RWPE1 (cell line): Measurements from ENCODE around the gene PROK1.

Experiments used
- CTCF ChIA-PET: fragments of 350-600 bp; sonication (Branson Sonifier 250); formaldehyde crosslinking; extraction: SDS; loops from one replicate; lab custom pipeline; 2021; lab: Yijun Ruan, JAX
- POLR2A ChIA-PET: fragments of 400-600 bp; formaldehyde crosslinking; extraction: SDS; loops from one replicate; lab custom pipeline; 2020; ENCODE audit warnings: antibody characterized with exemption; ENCODE audit not compliant: low non-redundant PET; lab: Yijun Ruan, JAX
- DNase-seq: peaks from one replicate; pipeline ENCODE4 v3.0.0; 2012; ENCODE audit warnings: low spot score
- H3K27ac ChIP-seq: fragments of 450-650 bp; 2 replicates; pipeline ENCODE4 v1.5.1; 2017
- TF ChIP-seq, protein P1 (sequence below): fragments of 450-650 bp; conservative IDR thresholded peaks from 2 replicates; pipeline ENCODE4 v1.5.1; 2017; ENCODE audit warnings: low read depth, mild to moderate bottlenecking

The PROK1 gene

DNA sequence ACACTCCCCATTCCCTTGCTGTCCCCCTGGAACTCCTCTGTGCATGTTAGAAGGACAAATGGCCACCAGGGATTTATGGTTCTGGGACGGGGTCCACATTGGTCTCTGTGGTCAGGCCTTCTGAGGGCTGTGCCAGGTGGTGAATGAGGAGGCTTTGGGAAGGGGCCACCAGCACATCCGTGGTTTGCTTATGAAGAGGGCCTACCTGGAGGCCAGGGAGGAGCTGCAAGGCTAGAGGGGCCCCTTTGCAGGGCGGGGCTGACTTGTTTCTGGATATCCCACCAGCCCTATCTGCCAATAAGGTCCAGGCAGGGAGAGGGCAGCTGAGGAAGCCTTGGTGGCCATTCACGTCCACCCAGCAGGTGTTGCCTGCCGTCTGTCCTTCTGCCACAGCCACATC, 43.1 kb downstream of the PROK1 start:
- TF ChIP-seq, protein P1, sequence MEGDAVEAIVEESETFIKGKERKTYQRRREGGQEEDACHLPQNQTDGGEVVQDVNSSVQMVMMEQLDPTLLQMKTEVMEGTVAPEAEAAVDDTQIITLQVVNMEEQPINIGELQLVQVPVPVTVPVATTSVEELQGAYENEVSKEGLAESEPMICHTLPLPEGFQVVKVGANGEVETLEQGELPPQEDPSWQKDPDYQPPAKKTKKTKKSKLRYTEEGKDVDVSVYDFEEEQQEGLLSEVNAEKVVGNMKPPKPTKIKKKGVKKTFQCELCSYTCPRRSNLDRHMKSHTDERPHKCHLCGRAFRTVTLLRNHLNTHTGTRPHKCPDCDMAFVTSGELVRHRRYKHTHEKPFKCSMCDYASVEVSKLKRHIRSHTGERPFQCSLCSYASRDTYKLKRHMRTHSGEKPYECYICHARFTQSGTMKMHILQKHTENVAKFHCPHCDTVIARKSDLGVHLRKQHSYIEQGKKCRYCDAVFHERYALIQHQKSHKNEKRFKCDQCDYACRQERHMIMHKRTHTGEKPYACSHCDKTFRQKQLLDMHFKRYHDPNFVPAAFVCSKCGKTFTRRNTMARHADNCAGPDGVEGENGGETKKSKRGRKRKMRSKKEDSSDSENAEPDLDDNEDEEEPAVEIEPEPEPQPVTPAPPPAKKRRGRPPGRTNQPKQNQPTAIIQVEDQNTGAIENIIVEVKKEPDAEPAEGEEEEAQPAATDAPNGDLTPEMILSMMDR = no peak
- POLR2A ChIA-PET = no interaction called here
- no peak for DNase-seq
- no peak overlapping the region for H3K27ac ChIP-seq
- CTCF ChIA-PET = interaction anchor here (0.6 to 3.4 kb wide), 4 partner anchors 10 to 184 kb away, joined by 3 to 43 read pairs (median 5); no protein-coding TSS in a partner anchor

DNA sequence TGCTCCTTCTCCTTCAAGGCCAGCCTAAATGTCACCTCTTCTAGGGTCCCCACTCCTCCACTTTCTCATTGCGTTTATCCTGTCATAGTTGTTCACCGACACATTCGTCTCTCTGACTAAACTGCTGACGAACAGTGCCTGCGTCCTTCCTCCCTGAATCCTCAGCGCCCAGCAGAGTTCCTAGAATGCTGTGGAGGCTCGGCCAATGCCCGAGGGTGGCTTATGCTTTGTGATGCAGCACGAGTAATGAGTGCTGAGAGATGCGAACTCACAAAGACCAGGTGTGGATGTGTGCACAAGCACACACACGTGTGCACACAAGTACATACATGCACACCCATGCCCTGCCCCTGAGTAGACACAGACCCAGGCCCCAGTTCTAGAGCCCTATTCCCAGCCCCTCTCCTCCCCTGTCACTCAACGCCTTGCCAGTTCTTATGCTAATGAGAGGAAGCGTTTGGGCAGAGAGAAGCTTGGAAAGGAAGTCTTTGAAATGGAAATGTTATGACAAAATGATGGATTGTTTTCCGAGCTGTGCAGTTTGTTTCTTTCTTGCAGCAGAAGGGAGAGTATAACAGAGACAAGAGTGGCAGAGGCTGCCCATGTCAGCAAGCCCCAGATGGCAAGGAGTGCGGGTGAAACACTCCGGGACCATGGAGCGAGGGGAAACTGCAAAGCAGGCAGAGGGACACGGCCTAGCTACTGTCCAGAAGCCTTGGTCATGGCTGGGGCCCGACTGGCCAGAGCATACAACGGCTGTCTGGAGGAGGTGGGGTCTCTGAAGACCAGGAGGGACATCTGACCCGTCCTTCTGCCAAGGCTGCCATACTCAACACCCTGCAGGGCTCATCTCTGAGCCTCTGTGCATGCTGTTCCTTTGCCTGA, 43.8 kb downstream of the PROK1 start:
- TF ChIP-seq, protein P1 = no peak
- no peak for DNase-seq
- no peak overlapping the region for H3K27ac ChIP-seq
- ChIA-PET POLR2A (no interaction called here), CTCF (interaction anchor here (0.6 to 5.6 kb wide), 15 partner anchors 9 to 287 kb away, joined by 3 to 48 read pairs (median 8); no protein-coding TSS in a partner anchor)

DNA sequence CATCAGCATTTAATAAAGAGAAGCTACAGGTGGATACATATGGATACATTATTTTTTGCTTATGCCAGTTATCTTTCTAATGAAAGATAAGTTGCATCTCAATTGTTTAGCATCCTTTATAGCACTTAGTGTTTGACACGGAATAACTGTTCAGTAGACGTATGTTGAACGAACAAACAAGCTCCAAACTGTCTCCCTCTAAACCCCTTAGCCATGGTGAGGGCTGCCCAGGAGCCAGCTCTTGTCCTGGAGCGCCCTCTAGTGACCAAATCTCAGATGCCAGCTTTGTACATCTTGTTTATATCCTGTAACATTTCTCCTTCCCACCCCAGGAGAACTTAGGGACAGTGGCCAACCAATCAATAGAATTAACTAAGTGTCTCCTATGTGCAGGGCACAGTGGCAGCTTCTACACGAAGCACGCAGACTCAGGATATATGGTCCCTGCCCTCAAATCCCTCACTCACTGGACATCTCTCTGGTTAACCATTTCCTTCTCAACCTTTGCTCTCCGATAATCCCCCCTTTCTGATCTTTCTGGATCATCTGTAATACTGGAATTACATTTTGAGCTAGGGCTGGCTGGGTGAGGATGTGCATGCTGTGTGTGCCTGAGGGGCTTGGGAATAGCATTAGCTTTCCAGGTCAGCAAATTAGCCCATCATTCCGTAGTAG, 45.1 kb downstream of the PROK1 start:
- no peak overlapping the region for H3K27ac ChIP-seq
- DNase-seq = peak; percentile 78
- ChIA-PET CTCF (interaction anchor here (0.5 to 5.6 kb wide), 55 partner anchors 8 to 1059 kb away, joined by 3 to 48 read pairs (median 4); partner anchors contain the start of gene KCNA2), POLR2A (interaction anchor here (0.5 kb wide), 1 partner anchor 28 kb away, joined by 3 read pairs; no protein-coding TSS in a partner anchor)
- TF ChIP-seq, protein P1 = peak; percentile 93

GRCh38 chr1:110498270-110498669, 47.3 kb downstream of the PROK1 start:
- CTCF ChIA-PET = interaction anchor here (0.9 to 5.6 kb wide), 3 partner anchors 38 to 301 kb away, joined by 3 to 48 read pairs (median 4); no protein-coding TSS in a partner anchor
- H3K27ac ChIP-seq = no peak overlapping the region
- DNase-seq = no peak
- POLR2A ChIA-PET = no interaction called here
- TF ChIP-seq, protein P1 = no peak

GRCh38 chr1:110501488-110502132, 50.7 kb downstream of the PROK1 start:
- CTCF ChIA-PET = interaction anchor here (0.6 to 0.7 kb wide), 2 partner anchors 68 to 265 kb away, joined by 5 read pairs; no protein-coding TSS in a partner anchor
- TF ChIP-seq, protein P1 = no peak
- POLR2A ChIA-PET = no interaction called here
- no peak overlapping the region for H3K27ac ChIP-seq
- DNase-seq = no peak
